Stimulated activated CD4-positive, alpha-beta T cell treated with anti-CD3 and anti-CD28 coated beads, Interleukin-15, amount 100 ng/mL, for 1 hour (primary cell): Measurements from ENCODE around the gene SMTN.
"Not testable (repeated sequence)": the region's sequence is repeated elsewhere in the genome, so short reads cannot be mapped to it uniquely, and the experiment has no call there.

Experiments used
- DNase-seq, 2 donors: peaks; one replicate each; pipeline ENCODE4 v3.0.0-alpha.2; 2020; ENCODE audit warnings: low read depth in 1 of 2, low spot score in 1 of 2

SMTN gene

DNA sequence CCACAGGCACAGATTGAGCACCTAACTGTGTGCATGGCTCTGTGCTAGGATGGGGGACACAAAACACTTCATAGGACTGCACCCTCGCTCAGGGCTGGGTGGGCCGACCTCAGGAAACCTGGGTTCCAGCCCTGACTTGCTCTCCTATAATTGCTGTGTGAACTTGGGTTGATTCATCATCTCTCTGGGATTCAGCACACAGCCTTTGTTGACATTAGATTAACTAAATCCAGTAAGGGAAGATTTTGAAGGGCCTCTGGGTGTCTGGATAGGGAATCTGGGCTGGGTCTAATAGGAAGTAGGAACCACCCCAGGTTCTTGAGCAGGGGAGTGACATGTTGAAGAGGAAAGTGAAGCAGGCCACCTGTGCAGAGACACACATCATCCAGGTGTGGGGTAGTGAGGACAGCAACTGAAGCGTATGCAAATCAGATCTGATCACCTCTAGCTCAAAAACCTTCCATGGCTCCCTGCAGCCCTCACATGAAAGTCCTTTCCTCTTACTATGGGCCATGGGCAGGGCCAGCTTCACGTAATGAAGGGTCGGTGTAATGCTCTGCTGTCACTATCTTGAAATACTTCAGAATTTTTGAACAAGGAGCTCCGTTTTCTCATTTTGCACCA, 11.3 kb upstream of the SMTN start:
- DNase-seq: not testable (repeated sequence)

GRCh38 chr22:31073125-31073524, 8.0 kb upstream of the SMTN start:
- DNase-seq: not testable (repeated sequence)

DNA sequence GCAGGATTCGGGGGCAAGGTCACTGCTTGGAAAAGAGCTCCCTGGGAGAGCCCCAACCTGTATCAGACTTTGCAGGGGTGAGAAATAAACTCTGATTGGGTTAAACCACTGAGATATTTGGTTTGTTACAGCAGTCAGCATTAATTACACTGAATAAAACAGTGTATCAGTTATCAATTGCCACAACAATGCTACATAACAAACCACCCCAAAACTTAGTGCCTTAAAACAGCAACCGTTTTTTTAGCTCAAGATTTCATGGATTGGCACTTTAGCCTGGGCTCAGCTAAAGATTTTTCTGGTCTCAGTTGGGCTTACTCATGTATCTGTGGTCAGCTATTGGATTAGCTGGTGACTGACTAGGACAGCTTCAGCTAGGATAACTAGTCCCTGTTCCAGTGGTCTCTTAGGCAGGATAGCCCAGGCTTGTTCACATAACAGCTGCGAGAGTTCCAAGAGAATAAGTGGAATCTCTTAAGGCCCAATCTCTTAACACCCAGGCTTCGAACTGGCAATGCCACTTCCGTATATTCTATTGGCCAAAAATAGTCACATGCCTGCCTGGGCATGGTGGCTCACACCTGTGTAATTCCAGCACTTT, 7.5 kb upstream of the SMTN start:
- DNase-seq: not testable (repeated sequence)

DNA sequence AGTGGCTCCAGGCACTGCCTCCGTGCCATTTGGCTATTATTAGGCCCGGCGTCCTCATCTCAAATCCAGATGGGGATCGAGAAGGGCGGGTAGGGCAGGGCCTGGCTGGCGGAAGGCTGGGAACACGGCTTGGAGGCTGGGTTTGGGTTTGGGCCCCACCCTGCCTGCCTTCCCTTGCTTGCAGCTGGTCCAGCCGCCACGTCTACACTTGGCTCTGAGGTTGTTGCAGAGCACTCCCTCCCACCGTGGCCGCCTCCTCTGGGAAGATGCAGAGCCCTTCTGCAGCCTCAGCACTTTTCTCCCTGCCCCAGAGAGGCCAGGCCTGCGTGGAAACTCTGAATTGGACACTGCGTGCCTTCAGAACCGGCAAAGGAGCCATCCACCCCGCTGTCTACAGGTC, 5.2 kb upstream of the SMTN start:
- DNase-seq: no peak

GRCh38 chr22:31077681-31078080, 3.4 kb upstream of the SMTN start:
- no peak for DNase-seq

- DNase-seq: not testable (repeated sequence)
Measured at GRCh38 chr22:31078389-31078788, 2.7 kb upstream of the SMTN start.

- no peak for DNase-seq
Measured at GRCh38 chr22:31079095-31079642, 1.9 kb upstream of the SMTN start.

- DNase-seq: no peak
Measured at GRCh38 chr22:31080164-31080847, 812 bp upstream of the SMTN start.

DNA sequence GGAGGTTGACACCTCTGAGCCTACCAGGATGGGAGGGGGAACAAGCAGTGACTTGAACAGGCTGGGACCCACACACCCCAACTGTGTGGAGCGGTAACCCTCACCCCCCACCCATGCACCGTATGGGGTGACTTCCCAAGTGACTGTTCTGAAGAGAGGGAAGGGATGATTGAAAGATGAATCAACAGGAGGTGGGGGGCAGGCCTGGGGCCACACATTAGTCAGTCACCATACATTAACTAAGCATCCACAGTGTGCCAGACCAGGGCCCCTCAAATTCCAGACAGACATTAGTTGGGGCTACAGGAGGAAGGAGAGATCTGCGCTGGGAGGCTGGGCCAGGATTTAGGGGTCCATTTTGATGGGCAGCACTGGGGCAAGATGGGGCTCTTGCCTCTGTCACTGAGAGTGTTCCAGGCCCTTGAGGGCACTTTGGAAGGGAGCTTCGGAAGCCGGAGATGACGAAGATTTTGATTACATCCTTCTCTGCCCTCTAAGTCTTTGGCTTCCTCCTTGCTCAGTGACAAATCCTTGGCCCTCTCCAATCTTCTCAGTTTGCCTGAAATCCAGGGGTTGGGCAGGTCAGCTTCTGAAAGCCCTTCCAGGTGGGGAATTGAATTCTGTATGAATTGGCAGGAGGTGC, 966 bp downstream of the SMTN start:
- no peak for DNase-seq

DNA sequence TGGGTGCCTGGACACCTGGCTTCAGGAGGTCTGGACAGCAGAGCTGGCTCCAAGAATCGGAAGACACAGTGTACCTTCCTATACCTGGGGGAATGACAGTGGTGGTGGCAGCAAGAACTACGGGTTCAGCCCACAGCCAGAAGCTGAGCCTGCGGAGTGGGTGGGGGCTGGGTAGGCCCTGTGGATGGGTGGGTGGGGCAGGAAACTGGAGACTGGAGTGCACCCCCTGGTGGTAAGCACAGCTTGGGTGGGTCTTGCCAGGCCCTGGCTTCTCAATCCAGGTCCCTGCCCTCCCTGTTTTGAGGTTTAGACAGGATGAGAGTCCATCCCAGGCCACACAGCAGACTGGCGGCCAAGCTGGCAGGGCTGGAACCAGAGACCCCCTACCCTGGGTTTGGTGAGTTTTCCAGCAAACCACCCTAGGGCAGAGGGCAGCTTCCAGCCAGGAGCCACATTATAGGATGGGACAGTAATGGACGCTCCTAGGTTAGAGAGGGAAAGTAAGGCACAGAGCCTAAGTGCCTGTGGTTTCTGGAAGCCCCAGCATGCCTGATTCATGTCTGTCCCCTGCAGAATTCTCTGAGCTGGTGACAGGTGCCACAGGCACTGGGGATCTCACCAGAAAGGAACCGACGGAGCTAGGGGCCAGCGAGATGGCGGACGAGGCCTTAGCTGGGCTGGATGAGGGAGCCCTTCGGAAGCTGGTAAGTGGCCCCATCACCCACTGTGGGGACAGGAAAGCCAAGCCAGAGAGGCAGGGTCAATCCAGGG, 1.7 kb downstream of the SMTN start:
- DNase-seq: peak in 1 of 2 donors; percentile 44

DNA sequence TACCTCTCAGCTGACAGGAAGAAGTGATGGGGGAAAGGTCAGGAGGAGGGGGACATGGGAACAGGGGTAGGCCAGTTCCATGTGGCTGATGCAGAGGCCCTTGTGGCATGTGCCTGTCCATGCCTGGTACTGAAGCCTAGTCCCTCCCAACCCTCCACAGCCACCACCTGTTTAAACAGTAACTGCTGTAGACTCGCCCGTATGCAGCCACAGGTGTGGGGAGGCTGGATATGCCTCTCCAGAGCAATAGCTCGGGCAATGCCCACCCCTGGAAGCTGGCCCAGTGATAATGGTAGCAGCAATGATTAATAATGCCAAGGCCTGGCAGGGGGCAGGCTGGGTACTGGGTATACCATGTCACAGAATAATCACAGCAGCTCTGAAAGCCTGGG, 2.3 kb downstream of the SMTN start:
- DNase-seq: no peak

DNA sequence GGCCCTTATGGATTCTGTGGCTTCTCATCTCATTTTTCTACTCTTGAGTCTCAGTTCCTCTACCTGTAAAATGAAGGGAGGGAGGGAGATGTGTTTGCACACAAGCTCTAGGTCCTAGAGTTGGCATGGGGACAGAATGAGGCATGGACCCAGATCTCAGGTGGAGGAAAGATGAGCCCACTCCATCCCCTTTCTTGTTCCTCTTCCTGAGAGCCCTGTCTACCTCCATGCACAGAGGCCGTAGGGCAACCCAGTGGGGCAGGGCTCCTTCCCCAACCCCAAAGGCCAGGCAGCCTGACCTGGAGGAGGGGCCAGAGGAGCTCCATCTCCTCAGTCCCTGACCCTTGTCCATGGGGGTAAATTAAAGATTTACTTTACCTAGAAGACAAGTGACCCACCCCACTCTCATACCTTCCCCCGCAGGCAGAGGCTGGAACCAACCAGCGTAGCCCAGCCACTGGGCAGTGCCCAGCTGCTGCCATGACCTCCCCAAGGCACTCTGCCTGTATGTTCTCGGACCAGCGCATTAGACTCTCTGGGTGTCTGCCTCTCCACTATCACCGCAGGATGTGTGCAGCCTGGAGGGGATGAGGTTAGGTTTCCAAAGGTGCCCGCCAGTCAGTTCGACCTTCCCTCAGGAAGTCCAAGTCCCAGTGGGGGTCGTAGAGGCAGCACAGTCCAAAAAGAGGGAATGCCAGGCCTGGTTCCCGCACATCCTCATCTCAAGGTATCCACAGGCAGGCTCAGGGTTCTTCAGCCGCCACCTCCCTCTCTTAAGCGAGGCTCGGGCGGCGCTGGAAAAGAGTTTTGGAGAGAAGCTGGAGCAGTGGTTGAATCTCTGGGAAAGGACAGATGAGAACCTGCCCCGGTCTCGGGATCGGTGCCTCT, 3.0 kb downstream of the SMTN start:
- no peak for DNase-seq

- DNase-seq: peak; percentile 73 to 85
Measured at GRCh38 chr22:31084811-31085492, 3.8 kb downstream of the SMTN start.

DNA sequence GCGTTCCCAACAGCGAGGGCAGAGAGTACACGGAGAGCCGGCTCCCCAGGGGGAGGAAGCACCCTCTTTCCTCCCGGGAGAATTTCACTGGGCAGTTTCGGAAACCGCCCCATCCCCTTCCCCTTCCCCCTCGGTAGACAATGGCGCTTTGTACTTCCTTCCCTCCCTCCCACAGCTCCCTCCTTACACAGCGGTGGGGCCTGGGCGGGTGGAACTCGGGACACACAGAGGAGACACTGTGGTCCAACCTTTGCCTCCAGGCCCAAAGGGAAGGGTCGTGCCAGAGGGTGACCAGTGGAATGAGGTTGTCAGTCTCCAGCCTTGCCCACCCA, 4.3 kb downstream of the SMTN start:
- DNase-seq: no peak

DNA sequence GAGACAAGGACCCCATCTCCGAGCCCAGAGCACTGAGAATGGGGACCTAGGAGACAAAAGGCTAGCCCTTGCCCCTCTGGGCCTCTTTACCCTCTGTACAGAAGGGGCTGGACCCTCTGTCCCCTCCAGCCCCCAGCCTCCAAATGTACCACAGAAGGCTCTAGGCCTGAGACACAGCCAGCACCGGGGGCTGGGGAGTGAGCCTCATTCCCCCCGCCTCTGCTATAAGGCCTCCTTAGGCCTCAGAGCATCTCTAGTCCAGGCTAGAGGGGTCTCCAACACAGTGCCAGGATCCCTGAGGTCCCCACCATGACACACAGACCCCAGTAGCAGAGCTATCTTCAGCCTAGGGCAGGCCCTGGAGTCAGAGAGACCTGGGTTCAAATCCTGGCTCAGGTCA, 4.8 kb downstream of the SMTN start:
- DNase-seq: no peak

GRCh38 chr22:31086703-31087330, 5.7 kb downstream of the SMTN start:
- DNase-seq: no peak

DNA sequence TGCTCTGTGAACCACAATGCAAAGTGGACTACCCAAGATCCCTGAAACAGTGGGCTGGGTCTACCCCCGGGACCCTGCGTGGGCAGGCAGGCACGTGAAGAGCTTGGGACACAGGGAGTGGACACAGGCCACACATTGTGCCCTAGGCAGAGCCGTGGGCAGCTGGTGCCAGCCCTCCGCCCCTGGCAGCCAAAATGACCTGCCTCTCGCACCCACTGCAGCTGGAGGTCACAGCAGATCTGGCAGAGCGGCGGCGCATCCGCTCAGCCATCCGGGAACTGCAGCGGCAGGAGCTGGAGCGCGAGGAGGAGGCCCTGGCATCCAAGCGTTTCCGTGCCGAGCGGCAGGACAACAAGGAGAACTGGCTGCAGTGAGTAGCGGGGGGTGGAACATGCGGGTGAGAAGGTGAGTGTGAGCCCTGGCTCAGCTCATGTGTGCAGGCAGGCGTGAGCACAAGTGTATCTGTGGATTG, 6.7 kb downstream of the SMTN start:
- DNase-seq: no peak

- DNase-seq: no peak
Measured at GRCh38 chr22:31088233-31088986, 7.3 kb downstream of the SMTN start.
